ENCODE data around the gene SOD1. TPM values are rescaled to one million over a fixed set of nuclear protein-coding genes. Genes with fewer than 3 reads are reported as not detected.

The SOD1 gene
- total RNA-seq, 1 experiment from 2014 or later: 288 TPM

DNA sequence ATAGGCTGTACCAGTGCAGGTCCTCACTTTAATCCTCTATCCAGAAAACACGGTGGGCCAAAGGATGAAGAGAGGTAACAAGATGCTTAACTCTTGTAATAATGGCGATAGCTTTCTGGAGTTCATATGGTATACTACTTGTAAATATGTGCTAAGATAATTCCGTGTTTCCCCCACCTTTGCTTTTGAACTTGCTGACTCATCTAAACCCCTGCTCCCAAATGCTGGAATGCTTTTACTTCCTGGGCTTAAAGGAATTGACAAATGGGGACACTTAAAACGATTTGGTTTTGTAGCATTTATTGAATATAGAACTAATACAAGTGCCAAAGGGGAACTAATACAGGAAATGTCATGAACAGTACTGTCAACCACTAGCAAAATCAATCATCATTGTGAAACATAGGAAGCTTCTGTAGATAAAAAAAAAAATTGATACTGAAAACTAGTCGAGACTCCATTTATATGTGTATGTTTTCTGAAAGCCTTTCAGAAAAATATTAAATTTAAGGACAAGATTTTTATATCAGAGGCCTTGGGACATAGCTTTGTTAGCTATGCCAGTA lies 7.0 kb downstream of the SOD1 start:
- Histone ChIP-seq H2AFZ (no peak overlapping the region), H3K36me3 (ENCODE audit: low read depth) (peaks cover 19% of the 10 kb centered on the region), H3K4me3 (no peak overlapping the region), H3F3A (ENCODE audit: insufficient read depth, low read depth) (peaks cover 43% of the 10 kb centered on the region), H3K4me2 (no peak overlapping the region), H3K9me2 (ENCODE audit: insufficient read depth) (no peaks in the 10 kb centered on the region), H3K4me1 (replicated peaks; ENCODE audit: insufficient read depth) (0 out of 2 replicates have a peak, but pooled peaks cover 8% of the 10 kb centered on the region), H3K27ac (no peak overlapping the region), H3K27me3 (ENCODE audit: insufficient read depth, low read depth) (no peaks in the 10 kb centered on the region), H3K79me2 (ENCODE audit: low read depth) (peaks cover 29% of the 10 kb centered on the region), H3K9me3 (ENCODE audit: insufficient read depth, low read depth) (no peaks in the 10 kb centered on the region), H4K20me1 (ENCODE audit: insufficient read depth) (peaks cover under 1% of the 10 kb centered on the region; the same call in 1 of the 2 replicates)
- DNase-seq: no peak
- no peak for TF ChIP-seq EZH2 (IDR thresholded peaks at IDR 0.05; ENCODE audit: low read depth)
- TF ChIP-seq, protein P1, sequence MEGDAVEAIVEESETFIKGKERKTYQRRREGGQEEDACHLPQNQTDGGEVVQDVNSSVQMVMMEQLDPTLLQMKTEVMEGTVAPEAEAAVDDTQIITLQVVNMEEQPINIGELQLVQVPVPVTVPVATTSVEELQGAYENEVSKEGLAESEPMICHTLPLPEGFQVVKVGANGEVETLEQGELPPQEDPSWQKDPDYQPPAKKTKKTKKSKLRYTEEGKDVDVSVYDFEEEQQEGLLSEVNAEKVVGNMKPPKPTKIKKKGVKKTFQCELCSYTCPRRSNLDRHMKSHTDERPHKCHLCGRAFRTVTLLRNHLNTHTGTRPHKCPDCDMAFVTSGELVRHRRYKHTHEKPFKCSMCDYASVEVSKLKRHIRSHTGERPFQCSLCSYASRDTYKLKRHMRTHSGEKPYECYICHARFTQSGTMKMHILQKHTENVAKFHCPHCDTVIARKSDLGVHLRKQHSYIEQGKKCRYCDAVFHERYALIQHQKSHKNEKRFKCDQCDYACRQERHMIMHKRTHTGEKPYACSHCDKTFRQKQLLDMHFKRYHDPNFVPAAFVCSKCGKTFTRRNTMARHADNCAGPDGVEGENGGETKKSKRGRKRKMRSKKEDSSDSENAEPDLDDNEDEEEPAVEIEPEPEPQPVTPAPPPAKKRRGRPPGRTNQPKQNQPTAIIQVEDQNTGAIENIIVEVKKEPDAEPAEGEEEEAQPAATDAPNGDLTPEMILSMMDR (conservative IDR thresholded peaks at IDR 0.05): no peak
- ChIA-PET POLR2A (ENCODE audit: unreplicated experiment) (interaction anchor here (0.5 kb wide), 1 partner anchor 53 kb away, joined by 5 read pairs; no protein-coding TSS in a partner anchor), CTCF (no interaction called here)
- intact Hi-C loops (cut with micrococcal nuclease; ENCODE audit: unreplicated experiment): no loop called here
- BruUV-seq (replicated peaks): no TSS peak

DNA sequence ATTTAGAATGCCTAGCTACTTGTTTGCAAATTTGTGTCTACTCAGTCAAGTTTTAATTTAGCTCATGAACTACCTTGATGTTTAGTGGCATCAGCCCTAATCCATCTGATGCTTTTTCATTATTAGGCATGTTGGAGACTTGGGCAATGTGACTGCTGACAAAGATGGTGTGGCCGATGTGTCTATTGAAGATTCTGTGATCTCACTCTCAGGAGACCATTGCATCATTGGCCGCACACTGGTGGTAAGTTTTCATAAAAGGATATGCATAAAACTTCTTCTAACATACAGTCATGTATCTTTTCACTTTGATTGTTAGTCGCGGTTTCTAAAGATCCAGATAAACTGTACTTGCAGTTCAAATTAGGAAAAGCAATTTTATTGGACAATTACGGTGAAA lies 7.6 kb downstream of the SOD1 start:
- H3K4me2 ChIP-seq: no peak overlapping the region
- no peak overlapping the region for H3K4me3 ChIP-seq
- no peak overlapping the region for H3K27ac ChIP-seq
- peaks cover 15% of the 10 kb centered on the region for H3K36me3 ChIP-seq (ENCODE audit: low read depth)
- no TSS peak for BruUV-seq (replicated peaks)
- intact Hi-C loops (cut with micrococcal nuclease; ENCODE audit: unreplicated experiment): no loop called here
- peaks cover 43% of the 10 kb centered on the region for H3F3A ChIP-seq (ENCODE audit: insufficient read depth, low read depth)
- DNase-seq: no peak
- H3K27me3 ChIP-seq (ENCODE audit: insufficient read depth, low read depth): no peaks in the 10 kb centered on the region
- H3K4me1 ChIP-seq (replicated peaks; ENCODE audit: insufficient read depth): 0 out of 2 replicates have a peak, but pooled peaks cover 2% of the 10 kb centered on the region
- no peaks in the 10 kb centered on the region for H3K9me2 ChIP-seq (ENCODE audit: insufficient read depth)
- TF ChIP-seq, protein P1 (conservative IDR thresholded peaks at IDR 0.05): no peak
- TF ChIP-seq EZH2 (IDR thresholded peaks at IDR 0.05; ENCODE audit: low read depth): no peak
- no peaks in the 10 kb centered on the region; the same call in 1 of the 2 replicates for H4K20me1 ChIP-seq (ENCODE audit: insufficient read depth)
- H3K79me2 ChIP-seq (ENCODE audit: low read depth): peaks cover 22% of the 10 kb centered on the region
- H2AFZ ChIP-seq: no peak overlapping the region
- POLR2A ChIA-PET (ENCODE audit: unreplicated experiment): interaction anchor here (0.5 kb wide), 1 partner anchor 52 kb away, joined by 5 read pairs; no protein-coding TSS in a partner anchor
- H3K9me3 ChIP-seq (ENCODE audit: insufficient read depth, low read depth): no peaks in the 10 kb centered on the region
- CTCF ChIA-PET: no interaction called here

DNA sequence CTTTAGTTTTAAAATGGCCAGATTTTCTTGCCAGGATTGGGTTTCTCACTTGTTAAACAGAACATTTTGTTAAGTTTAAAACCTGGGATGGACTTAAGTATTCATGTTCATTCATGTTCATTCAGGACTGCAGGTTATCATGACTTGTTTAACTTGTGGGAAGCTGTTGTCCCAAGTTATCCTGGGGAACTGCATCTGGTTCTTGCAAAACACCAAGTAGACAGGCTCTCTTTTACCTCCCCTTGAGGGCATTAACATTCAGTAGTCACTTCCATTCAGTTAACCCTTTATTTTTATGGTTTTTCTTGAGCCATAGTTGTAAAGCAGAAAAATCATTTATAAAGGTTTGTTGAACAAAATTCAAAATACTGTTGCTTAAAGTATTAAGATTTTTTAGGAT lies 8.1 kb downstream of the SOD1 start:
- H3F3A ChIP-seq (ENCODE audit: insufficient read depth, low read depth): peaks cover 47% of the 10 kb centered on the region
- H3K36me3 ChIP-seq (ENCODE audit: low read depth): peaks cover 12% of the 10 kb centered on the region
- H3K9me2 ChIP-seq (ENCODE audit: insufficient read depth): no peaks in the 10 kb centered on the region
- POLR2A ChIA-PET (ENCODE audit: unreplicated experiment): no interaction called here
- CTCF ChIA-PET: no interaction called here
- no TSS peak for BruUV-seq (replicated peaks)
- H3K9me3 ChIP-seq (ENCODE audit: insufficient read depth, low read depth): no peaks in the 10 kb centered on the region
- peaks cover 17% of the 10 kb centered on the region for H3K79me2 ChIP-seq (ENCODE audit: low read depth)
- no peak for DNase-seq
- no peaks in the 10 kb centered on the region for H3K4me1 ChIP-seq (replicated peaks; ENCODE audit: insufficient read depth)
- H3K4me2 ChIP-seq: no peak overlapping the region
- no peak overlapping the region for H3K4me3 ChIP-seq
- H4K20me1 ChIP-seq (ENCODE audit: insufficient read depth): no peaks in the 10 kb centered on the region; the same call in 1 of the 2 replicates
- H3K27ac ChIP-seq: no peak overlapping the region
- no peak overlapping the region for H2AFZ ChIP-seq
- TF ChIP-seq, protein P1 (conservative IDR thresholded peaks at IDR 0.05): no peak
- TF ChIP-seq EZH2 (IDR thresholded peaks at IDR 0.05; ENCODE audit: low read depth): no peak
- intact Hi-C loops (cut with micrococcal nuclease; ENCODE audit: unreplicated experiment): no loop called here
- no peaks in the 10 kb centered on the region for H3K27me3 ChIP-seq (ENCODE audit: insufficient read depth, low read depth)
